Stimulated activated CD4-positive, alpha-beta T cell treated with anti-CD3 and anti-CD28 coated beads, Interleukin-2, amount 100 ng/mL, for 4 hours (primary cell): Measurements from ENCODE around the gene CC2D1A.
"Not testable (repeated sequence)": the region's sequence is repeated elsewhere in the genome, so short reads cannot be mapped to it uniquely, and the experiment has no call there.

Source experiments
- DNase-seq: peaks from one replicate; pipeline ENCODE4 v3.0.0-alpha.2; 2020; ENCODE audit warnings: low read depth

CC2D1A gene

DNA sequence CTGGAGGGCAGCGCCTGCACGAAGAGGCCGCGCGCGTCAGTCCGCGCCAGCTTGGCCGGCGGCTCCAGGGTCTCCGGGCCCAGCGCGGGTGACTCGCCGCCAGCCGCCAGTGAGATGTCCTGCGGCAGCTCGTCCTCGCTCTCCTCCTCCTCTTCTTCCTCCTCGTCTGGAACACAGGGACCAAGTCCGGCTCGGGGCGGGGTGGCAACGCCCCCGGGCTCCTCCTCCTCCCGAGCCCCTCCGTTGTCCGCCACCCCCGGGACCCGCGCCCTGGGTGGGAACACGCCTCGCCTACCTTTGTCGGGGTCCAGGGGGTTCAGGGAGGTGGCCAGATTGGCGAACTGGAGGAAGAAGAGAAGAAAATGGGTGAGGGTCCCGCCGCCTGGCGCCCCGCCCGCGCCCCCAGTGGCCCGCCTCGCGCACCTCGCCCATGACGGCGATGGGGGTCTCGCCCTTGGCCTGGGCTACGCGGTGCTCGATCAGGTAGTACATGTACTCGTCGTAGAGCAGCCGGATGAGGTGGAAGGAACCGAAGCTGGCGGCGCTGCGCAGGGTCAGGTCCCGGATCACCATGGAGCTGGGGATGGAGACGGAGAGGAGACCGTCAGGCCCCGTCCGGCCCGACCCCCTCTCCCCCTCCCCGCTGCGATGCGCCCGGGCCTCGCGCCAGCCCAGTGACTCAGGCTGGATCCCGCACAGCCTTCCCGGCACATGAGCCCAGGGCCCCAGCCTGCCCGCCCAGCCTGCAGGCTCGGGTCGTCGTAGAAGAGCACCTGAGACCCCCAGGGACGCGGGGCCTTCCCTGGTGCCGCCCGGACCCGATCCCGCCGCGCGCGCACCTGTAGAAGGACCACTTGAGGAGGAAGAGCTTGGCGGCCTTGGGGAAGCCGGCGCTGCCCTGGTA is 57.0 kb downstream of the CC2D1A start:
- no peak for DNase-seq

DNA sequence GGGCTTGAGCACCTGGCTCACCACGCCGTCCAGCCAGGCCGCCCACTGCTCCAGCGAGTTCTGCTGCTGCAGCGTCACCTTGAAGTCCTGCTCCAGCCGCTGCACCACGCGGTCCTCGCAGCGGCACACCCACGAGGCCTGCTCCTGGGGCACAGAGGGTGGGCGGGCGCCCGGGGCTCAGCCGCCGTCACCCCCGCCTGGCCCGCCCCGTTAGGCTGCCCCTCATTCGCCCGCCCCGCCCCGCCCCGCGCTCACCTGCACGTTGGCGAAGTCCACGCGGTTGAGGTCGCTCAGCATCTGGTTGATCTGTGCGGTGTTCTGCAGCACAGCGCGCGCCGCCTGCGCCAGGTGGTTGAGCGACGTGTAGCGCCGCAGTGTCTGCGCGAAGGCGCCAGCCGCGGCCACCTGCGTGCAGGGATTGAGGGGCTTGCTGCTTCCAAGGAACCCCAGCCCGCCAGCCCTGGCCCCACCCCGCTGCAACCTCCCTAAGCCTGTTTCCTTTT is 57.7 kb downstream of the CC2D1A start:
- DNase-seq = no peak

DNA sequence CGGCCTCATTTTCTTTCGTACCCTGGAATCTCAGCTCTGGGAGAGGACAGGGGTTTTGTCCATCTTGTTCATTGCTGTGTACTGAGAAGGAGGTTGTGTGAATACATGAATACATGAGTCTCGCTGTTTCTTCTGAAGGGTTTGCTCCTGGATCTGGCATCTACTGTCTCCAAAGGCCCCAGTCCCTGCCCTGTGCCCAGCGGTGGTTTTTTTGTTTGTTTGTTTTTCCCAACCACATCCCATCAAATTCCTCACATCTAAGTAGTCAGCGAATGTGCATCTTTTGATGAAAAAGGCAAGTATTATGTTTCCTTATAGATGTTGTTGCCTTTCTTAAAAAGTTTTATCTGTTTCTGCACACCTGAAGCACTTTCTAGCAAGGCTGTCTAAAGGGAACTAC is 58.8 kb downstream of the CC2D1A start:
- DNase-seq = no peak

DNA sequence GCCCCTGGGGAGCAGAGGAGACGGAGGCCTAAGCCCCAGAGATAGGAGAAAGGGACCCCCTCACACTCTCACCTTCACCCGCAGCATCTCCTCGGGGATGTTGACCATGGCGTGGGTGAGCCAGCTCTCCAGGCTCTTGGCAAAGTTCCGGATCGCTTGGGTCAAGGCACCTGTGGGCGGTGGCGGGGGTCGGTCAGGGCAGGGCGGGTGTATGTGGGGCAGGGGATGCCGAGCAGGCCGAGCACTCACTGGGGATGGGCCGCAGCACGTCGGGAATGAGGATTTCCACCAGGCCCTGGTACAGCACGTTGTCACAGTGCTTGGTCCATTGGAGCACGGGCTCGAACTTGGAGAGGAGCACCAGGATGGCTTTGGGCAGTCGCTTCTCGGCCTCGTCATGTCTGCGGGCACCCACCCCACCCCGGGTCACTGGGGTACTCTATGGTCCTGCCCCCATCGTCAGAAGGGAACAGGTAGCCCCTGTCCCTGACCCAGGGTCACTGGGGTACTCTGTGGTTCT is 59.4 kb downstream of the CC2D1A start:
- DNase-seq = no peak

DNA sequence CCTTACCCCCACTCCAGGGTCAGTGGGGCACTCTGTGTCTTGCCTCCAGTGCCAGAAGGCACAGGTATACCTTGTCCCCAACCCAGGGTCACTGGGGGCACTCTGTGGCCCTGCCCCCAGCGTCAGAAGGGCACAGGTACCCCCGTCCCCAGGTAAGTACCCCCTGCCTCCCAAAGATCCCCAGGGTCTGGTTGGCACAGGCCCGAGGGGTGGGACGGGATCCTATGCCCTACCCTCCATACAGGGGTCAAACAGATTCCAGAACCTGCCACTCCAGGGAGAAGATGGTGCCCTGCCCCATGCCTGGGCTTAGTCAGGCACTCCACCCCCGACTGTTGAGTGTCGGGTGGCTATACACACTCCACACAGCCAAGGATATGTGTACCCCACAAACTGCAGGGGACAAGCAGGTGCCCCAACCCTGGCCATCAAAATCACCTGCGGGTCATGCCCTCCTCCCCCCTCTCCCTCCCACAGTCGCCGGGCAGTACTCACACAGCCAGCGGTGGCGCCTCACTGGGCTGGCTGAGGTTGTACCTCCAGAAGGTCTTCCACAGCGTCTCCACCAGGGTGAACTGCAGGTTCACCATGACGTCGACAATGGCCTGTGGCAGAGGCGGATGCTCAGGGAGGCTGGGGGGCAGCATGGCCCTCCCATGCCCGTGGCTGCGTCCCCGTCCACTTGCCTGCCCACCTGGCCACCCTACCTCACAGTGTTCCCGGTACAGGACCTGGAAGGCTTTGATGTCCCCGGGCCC is 60.1 kb downstream of the CC2D1A start:
- DNase-seq = no peak

DNA sequence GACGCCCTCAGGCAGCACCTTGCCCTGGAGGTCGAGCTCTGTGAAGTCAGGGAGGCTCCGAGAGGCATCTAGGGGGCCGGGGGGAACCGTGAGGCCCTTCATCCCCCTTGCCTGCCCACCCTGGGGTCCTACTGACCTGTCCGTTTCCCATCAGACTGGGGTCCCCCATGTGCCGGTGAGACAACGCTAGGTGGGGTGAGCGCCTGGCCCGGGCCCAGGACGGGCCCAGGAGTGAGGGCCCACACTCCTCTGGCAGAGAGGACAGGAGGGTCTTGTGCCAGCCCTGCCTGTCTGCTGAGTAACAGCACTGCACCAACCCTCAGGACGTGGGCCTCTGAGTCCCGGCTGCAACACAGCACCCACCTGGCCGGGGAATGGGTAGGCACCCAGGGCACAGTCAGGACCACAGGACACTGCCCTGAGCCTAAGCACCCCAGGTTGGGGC is 60.7 kb downstream of the CC2D1A start:
- no peak for DNase-seq

DNA sequence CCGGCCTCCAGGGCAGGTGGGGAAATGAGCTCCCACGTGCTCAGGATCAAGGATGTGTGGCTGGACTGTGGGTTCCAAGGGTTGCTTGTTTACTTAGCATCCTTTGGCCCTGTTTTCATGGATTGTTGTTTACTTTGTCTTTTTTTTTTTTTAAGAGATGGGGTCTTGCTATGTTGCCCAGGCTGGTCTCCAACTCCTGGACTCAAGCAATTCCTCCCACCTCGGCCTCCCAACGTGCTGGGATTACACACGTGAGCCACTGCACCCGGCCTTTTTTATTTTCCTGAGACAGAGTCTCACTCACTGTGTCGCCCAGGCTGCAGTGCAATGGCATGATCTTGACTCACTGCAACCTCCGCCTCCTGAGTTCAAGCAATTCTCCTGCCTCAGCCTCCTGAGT is 61.2 kb downstream of the CC2D1A start:
- not testable (repeated sequence) for DNase-seq

DNA sequence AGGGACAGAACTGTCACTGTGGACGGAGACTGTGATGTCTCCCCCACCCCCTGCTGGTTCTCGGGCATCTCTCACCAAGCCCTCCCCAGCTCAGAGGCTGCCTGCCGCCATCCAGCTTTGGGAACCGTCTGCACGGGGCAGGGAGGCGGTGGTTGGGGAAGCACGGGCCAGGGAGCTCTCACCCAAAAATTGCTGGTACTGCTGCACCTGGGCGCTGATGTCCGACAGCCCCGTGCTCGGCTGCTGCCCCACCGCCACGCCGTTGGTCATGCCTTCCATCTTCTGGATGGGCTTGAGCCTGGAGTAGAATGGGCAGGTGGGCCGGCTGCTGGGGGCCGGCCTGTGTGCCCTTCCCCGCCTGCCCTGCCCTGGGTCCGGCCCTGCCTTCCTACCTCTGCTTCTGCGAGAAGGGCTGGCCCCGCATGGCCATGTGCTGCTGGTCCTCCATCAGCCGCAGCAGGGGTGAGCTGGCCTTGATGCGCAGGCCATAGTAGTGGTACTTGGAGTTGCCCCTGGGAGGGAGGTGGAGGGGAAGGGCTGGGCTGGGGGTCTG is 62.5 kb downstream of the CC2D1A start:
- DNase-seq = no peak

DNA sequence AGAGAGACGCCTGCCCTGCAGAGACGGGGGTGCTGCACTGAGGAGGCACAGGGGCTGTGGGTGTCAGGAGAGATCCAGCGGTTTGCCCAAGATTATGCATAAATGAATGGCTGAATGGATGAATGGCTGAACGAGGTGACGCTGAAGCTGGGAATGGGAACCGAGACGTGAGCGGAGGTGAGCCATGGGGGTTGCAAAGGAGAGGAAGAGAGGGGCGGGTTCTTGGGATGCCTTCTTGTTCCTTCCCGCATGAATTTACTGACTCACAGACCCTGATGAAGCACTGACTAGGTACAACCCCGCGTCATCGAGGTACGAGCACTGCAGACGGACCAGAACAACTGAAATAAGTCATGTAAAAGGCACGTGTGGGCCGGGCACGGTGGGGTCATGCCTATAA is 63.0 kb downstream of the CC2D1A start:
- DNase-seq = no peak

DNA sequence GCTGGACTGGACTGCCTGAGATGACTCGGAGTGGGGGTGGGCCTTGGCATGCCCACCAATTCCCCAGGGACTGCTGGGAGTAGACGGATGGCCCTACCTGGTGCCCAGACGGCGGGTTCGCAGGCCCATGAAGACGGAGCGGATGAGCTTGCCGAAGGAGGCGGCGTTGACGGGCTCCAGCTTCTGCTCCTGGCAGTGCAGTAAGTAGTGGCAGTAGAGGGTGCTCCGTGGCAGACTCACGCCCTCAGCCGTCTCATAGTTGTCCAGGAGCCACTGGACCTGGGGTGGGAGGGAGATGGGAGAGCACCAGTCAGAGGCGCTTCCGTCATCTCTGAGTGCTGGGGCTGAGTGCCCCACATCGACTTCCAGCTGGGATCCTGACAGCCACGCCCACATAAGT is 63.9 kb downstream of the CC2D1A start:
- DNase-seq = no peak

DNA sequence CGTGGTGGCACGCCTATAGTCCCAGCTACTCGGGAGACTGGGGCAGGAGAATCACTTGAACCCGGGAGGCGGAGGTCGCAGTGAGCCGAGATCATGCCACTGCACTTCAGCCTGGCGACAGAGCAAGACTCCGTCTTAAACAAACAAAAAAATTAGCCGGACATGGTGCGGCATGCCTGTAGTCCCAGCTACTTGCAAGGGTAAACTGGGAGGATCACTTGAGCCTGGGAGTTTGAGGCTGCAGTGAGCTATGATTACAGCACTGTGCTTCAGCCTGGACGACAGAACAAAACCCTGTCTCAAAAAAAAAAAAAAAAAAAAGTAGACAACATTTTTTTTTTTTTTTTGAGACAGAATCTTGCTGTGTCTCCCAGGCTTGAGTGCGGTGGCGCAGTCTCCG is 65.9 kb downstream of the CC2D1A start:
- not testable (repeated sequence) for DNase-seq

DNA sequence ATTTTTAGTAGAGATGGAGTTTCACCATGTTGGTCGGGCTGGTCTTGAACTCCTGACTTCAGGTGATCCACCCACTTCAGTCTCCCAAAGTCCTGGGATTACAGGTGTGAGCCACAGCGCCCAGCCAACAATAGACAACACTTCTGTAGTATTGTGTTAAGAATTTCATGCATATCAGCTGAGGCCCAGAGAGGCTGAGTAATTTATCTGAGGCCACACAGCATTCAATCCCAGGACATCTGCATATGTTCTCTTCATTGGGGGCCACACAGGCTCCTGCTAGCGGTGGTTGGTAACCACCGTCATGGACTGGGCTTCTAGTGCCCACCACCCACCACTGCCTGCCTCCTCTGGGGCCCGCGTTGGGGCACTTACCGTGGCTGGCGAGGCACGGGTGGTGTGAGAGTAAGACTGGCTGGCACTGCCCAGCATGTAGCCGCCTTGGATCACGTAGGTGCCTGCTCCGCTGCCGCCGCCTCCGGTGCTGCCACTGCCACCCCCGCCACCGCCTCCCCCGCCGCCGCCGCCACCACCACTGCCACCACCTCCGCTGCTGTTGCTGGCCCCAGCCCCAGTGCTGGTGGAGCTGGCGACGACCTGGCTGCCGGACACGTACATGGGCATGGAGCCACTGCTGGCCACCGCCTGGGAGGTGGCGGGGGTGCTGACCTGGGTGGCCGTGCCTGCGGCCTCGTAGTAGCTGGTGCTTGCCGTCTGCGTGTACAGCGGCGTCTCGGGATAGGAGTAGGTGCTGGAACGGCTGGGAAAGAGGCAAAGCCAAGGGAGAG is 66.6 kb downstream of the CC2D1A start:
- no peak for DNase-seq

DNA sequence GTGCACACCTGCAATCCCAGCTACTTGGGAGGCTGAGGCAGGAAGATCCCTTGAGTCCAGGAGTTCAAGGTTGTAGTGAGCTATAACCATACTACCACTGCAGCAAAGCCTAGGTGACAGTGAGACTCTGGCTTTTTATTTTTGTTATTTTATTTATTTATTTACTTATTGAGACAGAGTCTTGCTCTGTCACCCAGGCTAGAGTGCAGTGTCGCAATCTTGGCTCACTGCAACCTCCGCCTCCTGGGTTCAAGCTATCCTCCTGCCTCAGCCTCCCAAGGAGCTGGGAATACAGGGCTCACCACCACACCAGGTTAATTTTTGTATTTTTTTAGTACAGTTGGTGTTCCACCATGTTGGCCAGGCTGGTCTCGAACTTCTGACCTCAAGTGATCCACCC is 67.5 kb downstream of the CC2D1A start:
- not testable (repeated sequence) for DNase-seq

DNA sequence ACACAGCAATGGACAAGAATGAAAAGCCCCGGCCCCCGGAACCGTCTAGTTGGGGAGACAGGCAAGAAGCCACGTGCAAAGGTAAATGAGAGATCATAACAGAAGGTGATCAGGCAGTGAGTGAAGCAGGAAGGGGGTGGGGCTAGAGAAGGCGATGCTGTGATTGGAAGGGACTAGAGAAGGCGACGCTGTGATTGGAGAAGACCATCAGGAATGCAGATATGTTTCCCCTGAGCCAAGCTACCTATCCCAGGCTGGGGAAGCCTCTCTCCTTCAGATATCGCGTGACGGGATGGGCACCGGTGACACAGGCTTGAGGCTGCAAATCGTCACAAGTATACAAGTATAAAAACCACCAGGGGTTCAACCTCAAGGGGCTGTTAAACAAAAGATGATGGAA is 68.1 kb downstream of the CC2D1A start:
- peak; percentile 35 for DNase-seq

DNA sequence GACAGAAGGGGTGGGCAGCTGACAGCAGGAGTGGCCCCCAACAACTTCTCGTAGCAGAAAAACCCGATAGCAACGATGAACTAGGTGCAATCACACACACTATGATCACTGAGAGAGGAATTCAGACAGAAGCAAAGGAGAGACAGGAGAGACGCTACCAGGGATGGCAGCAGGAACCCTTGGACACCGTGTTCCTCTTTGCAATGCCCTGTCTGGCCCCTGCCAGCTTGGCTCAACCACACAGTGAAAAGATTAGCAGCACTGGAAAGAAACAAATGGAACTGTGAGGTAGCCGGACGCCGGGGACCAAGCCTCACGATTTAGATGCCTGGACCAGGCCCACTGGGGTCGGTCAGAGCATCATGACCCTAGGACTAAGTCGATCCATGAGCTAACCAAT is 69.9 kb downstream of the CC2D1A start:
- DNase-seq = no peak

DNA sequence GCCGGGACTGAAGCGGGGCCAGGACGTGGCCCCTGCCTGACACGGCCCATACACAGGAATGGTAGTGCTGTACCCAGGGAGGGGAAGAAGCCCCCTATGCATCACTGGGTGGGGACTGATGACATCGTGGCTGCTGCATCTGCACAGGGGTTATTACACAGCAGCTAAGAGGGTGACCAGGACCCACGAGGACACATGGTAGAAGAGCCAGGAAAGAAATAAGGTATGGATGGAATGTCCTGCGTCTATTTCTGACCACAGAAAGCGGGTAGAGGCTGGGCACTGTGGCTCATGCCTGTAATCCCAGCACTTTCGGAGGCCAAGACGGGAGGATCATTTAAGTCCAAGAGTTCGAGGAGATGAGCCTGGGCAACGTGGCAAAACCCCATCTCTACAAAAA is 70.4 kb downstream of the CC2D1A start:
- no peak for DNase-seq

DNA sequence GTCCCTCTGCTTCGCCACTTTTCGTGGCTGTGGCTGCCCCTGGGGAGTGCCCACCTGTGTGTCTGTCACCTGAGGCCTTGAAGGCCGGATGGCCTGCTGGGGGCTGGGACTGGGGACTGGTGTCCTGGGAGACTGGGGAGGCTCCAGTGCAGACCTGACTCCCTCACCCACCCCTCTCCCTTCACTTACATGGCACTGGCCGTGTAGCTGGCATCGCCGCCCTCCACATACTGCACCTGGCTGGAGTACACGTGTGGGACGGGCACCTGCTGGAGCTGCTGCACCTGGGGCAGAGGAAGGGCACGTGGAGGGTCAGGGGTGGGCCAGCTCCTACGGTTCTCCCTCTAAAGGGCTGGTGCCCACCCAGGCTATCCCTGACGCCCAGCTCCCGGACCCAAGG is 71.8 kb downstream of the CC2D1A start:
- no peak for DNase-seq

DNA sequence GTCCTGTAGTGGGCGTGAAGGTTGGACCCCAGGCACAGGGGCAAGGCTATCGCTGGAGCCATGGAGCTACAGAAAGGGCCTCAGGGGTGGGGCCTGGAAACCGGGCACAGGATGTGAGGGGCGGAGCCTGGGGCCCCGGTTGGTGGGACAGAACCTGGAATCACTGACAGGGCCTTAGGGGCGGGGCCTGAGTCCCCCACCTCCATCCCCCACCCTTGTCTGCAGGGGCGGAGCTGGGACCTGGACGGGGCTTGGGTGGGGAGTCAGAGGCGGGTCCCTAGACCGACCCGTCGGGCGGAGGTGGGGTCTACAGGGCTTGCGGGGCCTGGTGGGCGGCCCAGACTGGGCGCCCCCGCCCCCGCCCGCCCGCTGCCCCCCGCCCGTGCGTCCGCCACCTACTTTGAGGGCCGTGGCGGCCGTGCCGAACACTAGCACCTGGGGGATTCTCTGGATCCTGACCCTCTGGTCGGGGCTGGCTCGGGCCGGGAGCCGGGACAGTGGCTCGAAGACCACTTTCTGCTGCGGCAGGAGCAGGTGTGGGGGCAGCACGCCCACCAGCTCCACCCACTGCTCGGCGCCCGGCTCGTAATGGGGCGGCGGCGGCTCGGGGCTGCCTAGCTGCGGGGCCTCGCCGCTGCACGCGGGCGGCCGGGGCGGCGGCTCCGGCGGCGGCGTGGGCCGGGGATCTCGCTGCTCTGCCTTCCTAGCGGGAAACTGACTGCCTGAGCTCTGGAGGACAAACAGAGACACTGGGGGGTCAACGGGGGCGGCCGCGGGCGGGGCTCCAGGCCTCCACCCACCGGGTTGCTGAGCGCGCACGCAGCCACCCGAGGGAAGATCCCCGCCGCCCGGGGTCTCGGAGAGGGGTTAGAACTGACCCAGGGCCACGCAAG is 72.6 kb downstream of the CC2D1A start:
- DNase-seq = no peak

DNA sequence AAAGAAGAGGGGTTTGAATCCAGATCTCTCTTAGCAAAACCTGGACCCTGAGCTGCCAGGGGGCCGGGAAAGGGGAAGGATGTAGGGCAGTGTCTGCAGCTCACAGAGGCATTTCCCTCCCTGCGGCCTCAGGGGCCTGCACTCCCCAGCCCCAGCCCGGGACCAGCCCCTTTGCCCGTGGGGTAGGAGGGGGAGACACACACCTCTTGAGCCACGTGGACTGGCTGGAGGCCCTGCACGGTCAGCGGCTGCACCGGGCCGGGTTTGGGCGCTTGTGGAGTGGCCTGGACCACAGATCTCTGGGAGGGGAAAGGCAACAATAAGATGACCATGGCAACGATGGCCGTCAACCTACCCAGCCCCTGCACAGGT is 73.2 kb downstream of the CC2D1A start:
- DNase-seq = no peak

DNA sequence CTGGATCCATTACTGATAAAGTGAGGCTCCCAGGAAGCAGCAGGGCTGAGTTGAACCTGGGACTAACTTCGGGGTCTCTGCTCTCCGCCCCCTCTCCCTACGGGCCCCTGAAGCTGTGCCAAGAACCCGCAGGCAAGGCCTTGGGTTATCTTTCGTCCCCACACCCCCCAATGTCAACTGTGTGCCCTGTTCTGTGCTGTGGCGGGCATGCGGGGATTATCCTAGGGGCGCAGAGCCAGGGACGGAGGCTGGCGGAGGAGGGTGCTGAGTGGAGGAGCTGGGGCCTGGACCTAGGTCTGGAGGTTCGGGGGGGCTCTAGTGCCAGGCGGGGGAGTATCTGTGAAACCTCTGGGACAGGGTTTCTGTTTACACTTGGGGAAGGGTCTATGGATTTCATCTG is 73.7 kb downstream of the CC2D1A start:
- DNase-seq = no peak

DNA sequence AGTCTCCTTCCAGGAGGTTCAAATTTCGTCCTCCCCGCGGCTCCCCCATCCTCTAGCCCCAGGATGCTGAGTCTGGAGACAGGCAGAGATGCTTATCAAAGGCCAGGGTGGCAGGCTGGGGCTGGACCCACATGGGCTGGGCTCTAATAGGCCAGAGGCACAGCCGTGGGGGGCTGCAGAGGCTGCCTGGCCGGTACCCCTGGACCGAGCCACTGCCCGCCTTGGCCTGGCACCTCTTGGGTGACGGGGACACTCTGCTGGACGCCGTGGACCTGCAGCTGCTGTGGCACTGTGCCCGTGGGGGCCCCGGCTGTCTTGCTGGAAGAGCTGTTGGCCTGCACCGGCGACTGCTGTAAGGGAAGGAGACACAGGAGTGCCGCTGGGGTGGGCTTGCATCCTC is 74.3 kb downstream of the CC2D1A start:
- no peak for DNase-seq
